PFSK-1 (cell line): ENCODE measurements around the gene GLIS1.

ENCODE experiments used
- FOXP2 ChIP-seq: optimal IDR thresholded peaks from 2 replicates; pipeline ENCODE3; 2011; ENCODE audit warnings: borderline replicate concordance, control low read depth, inconsistent platforms; ENCODE audit not compliant: insufficient read depth; ENCODE audit errors: extremely low read length, extremely low read depth
- POLR2AphosphoS5 ChIP-seq: IDR thresholded peaks from 2 replicates; pipeline ENCODE4 v1.6.1; 2012; ENCODE audit warnings: low read depth, mild to moderate bottlenecking, control low read depth, low read length, moderate library complexity
- SIN3A ChIP-seq: IDR thresholded peaks from 2 replicates; pipeline ENCODE4 v1.6.1; 2012; ENCODE audit warnings: mild to moderate bottlenecking, low read length, moderate library complexity, borderline replicate concordance; ENCODE audit not compliant: insufficient read depth
- TAF1 ChIP-seq: IDR thresholded peaks from 2 replicates; pipeline ENCODE4 v1.6.1; 2012; ENCODE audit warnings: low read length, control low read depth, borderline replicate concordance; ENCODE audit not compliant: insufficient read depth
- TF ChIP-seq, protein P1 (sequence below), 2 experiments: IDR thresholded peaks; 2 replicates each; pipeline versions ENCODE4 v1.6.1 to v1.8.0; 2011 to 2012; ENCODE audit warnings: low read depth in 2 of 2, low read length in 2 of 2, control low read depth in 1 of 2, inconsistent platforms in 1 of 2, mild to moderate bottlenecking in 1 of 2, moderate library complexity in 1 of 2; ENCODE audit not compliant: insufficient read depth in 1 of 2

Gene GLIS1

GRCh38 chr1:53629101-53629691, 109.8 kb downstream of the GLIS1 start:
- TF ChIP-seq TAF1 (no peak), FOXP2 (no peak), POLR2AphosphoS5 (no peak), SIN3A (no peak)
- TF ChIP-seq, protein P1, sequence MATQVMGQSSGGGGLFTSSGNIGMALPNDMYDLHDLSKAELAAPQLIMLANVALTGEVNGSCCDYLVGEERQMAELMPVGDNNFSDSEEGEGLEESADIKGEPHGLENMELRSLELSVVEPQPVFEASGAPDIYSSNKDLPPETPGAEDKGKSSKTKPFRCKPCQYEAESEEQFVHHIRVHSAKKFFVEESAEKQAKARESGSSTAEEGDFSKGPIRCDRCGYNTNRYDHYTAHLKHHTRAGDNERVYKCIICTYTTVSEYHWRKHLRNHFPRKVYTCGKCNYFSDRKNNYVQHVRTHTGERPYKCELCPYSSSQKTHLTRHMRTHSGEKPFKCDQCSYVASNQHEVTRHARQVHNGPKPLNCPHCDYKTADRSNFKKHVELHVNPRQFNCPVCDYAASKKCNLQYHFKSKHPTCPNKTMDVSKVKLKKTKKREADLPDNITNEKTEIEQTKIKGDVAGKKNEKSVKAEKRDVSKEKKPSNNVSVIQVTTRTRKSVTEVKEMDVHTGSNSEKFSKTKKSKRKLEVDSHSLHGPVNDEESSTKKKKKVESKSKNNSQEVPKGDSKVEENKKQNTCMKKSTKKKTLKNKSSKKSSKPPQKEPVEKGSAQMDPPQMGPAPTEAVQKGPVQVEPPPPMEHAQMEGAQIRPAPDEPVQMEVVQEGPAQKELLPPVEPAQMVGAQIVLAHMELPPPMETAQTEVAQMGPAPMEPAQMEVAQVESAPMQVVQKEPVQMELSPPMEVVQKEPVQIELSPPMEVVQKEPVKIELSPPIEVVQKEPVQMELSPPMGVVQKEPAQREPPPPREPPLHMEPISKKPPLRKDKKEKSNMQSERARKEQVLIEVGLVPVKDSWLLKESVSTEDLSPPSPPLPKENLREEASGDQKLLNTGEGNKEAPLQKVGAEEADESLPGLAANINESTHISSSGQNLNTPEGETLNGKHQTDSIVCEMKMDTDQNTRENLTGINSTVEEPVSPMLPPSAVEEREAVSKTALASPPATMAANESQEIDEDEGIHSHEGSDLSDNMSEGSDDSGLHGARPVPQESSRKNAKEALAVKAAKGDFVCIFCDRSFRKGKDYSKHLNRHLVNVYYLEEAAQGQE (IDR thresholded peaks at IDR 0.05; ENCODE audit: insufficient read depth in 1 of 2, low read depth in 2 of 2, low read length in 2 of 2), result no peak

GRCh38 chr1:53628286-53628955, 110.5 kb downstream of the GLIS1 start:
- no peak for TF ChIP-seq TAF1
- no peak for TF ChIP-seq POLR2AphosphoS5
- no peak for TF ChIP-seq FOXP2
- TF ChIP-seq, protein P1 (IDR thresholded peaks at IDR 0.05; ENCODE audit: insufficient read depth in 1 of 2, low read depth in 2 of 2, low read length in 2 of 2), result no peak
- no peak for TF ChIP-seq SIN3A

DNA sequence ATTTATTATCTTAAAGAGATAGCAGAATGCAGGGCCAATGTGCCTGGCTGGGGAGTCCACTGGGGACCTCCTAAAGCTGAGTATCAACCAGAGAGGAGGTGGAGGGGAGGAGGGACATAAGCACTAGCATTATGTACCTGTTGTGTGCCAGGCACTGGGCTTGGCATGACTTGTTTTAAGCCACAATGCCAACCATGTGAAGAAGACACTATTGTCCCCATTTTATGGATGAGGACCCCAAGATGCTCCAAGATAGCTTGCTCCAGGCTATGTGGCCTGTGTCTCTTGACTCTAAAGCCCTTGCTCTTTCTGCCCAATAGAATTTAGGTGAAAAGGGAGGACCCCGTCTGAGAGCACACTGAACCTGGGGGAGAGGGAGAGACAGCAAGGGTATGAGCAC, 111.3 kb downstream of the GLIS1 start:
- TF ChIP-seq SIN3A (no peak), POLR2AphosphoS5 (no peak), FOXP2 (no peak), TAF1 (no peak)
- TF ChIP-seq, protein P1 (IDR thresholded peaks at IDR 0.05; ENCODE audit: insufficient read depth in 1 of 2, low read depth in 2 of 2, low read length in 2 of 2), result no peak

GRCh38 chr1:53627031-53627430, 111.9 kb downstream of the GLIS1 start:
- TF ChIP-seq FOXP2, result no peak
- no peak for TF ChIP-seq POLR2AphosphoS5
- TF ChIP-seq SIN3A, result no peak

- no peak for TF ChIP-seq POLR2AphosphoS5
- TF ChIP-seq TAF1, result no peak
- TF ChIP-seq FOXP2, result no peak
- TF ChIP-seq SIN3A, result no peak
- TF ChIP-seq, protein P1 (IDR thresholded peaks at IDR 0.05; ENCODE audit: insufficient read depth in 1 of 2, low read depth in 2 of 2, low read length in 2 of 2), result no peak
These were observed 112.3 kb downstream of the GLIS1 start for GRCh38 chr1:53626616-53627015.
